Neural cell (in vitro differentiated cells): ENCODE data around the gene CENPP.

Source experiments
- CTCF ChIP-seq: fragments of 450-650 bp; IDR thresholded peaks from 2 replicates; pipeline ENCODE4 v1.5.1; 2014; ENCODE audit warnings: antibody characterized with exemption, mild to moderate bottlenecking, moderate library complexity; ENCODE audit not compliant: poor library complexity, severe bottlenecking
- EP300 ChIP-seq: fragments of 450-650 bp; conservative IDR thresholded peaks from 2 replicates; pipeline ENCODE4 v1.6.1; 2014; ENCODE audit warnings: antibody characterized with exemption, mild to moderate bottlenecking, moderate library complexity; ENCODE audit not compliant: poor library complexity, severe bottlenecking
- EZH2 ChIP-seq: fragments of 200-600, 300-800 bp; shearing (Covaris generic), sonication (generic); IDR thresholded peaks from 2 replicates; pipeline ENCODE4 v1.6.1; 2014; ENCODE audit warnings: antibody characterized with exemption, low read length, borderline replicate concordance, mild to moderate bottlenecking; ENCODE audit not compliant: insufficient read depth, poor library complexity, severe bottlenecking
- MXI1 ChIP-seq: fragments of 450-650 bp; conservative IDR thresholded peaks from 2 replicates; pipeline ENCODE4 v1.6.1; 2014; ENCODE audit warnings: antibody characterized with exemption, mild to moderate bottlenecking; ENCODE audit not compliant: poor library complexity, severe bottlenecking
- POLR2AphosphoS5 ChIP-seq: IDR thresholded peaks from 2 replicates; pipeline ENCODE4 v1.6.1; 2012
- RAD21 ChIP-seq: fragments of 450-650 bp; conservative IDR thresholded peaks from 2 replicates; pipeline ENCODE4 v1.6.1; 2014; ENCODE audit warnings: antibody characterized with exemption, mild to moderate bottlenecking, moderate library complexity
- SMC3 ChIP-seq: fragments of 450-650 bp; conservative IDR thresholded peaks from 2 replicates; pipeline ENCODE4 v1.6.1; 2014; ENCODE audit warnings: antibody characterized with exemption, mild to moderate bottlenecking, moderate library complexity; ENCODE audit not compliant: poor library complexity

- TF ChIP-seq CTCF (no peak), POLR2AphosphoS5 (no peak), SMC3 (no peak), MXI1 (no peak), RAD21 (no peak), EP300 (no peak), EZH2 (no peak)
Measured at GRCh38 chr9:92353051-92353450, 27.3 kb downstream of the CENPP start.
